HG03439 (cell line): ENCODE measurements around the gene NATD1.

ENCODE experiments used
- ATAC-seq: cut with Tn5 transposase; IDR thresholded peaks from one replicate; pipeline ENCODE4 v1.9.1; 2021; ENCODE audit warnings: mild to moderate bottlenecking, moderate library complexity; ENCODE audit not compliant: unreplicated experiment

Gene NATD1, protein sequence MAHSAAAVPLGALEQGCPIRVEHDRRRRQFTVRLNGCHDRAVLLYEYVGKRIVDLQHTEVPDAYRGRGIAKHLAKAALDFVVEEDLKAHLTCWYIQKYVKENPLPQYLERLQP

DNA sequence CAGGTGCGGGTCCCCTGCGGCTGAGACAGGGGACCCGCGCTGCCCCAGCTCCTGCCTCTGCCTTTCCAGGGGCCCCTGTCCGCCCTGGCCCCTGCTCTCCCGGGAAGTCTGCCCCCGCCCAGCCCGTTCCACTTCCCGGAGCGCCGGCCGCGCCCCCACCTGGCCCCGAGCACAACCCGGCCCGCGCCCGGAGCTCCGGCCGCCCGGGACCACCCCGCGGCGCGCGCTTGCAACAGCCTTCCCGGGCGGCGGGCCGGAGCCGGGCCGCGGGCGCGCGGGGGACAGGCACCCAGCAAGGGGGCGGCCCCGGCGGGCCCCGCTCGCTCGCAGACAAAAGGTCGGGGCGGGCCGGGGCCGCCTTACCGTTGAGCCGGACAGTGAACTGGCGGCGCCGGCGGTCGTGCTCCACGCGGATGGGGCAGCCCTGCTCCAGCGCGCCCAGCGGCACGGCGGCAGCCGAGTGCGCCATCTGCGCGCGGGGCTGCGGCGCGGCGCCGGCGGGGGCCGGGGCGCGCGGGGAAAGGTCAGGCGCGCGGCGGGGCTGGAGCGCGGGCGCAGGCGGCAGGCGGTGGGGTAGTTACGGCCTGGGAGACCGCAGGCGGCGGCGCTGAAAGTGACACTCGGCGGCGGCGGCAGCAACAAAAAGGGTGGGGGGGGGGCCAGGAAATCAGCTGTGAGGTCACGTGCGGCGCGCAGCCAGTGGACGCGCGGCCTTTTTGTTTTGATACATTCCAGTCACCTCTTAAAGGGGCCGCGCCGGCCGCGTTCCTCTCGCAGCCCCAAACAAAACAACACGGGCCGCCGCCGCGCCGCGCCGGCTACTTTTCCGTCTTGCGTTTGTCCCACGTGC, at the start of gene NATD1:
Gene NATD1, minus strand, starts transcription at position 615 of the 850 bp plus-strand sequence. Its CDS starts 146 bp downstream, at position 469.
- ATAC-seq: peak; percentile 76

DNA sequence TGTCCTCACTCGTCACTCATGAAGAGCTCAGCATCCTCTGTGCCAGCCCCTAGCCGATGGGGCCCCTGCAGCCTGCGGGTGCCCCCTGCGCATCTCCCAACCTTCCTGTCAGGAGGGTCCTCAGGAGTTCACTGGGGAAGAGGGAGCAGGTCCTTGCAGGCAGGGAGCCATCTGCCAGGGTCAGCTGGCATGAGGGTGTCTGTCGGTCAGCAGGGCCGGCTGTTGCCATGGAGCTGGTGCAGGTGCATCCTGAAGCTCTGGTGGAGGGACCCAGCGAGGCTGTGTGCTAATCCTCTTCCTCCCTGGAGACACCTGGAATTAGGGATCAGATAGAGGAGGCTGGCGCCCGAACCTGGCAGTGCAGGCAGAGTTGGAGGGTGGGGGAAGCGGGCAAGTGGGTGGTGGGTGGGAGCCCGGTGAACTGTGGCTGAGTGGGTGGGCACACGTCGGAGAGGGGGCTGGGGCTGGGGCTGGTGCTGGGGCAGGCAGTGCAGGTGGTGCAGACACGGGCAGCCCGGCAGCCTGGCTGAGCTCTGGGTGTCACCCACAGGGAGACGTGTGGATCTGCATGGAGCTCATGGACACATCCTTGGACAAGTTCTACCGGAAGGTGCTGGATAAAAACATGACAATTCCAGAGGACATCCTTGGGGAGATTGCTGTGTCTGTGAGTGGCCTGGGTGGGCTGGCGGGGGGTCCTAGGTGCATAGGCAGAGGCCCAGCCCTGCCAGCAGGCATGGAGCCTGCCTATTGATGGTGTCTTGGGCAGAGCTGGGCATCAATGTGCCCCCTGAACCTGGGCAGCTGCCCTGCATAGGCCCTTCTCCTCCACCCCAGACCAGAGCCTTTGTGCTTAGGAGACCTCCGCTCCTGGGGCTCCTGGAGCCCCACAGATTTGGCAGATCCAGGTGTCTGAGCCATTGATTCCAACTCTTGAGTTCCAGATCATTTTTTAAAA, 48.7 kb upstream of the NATD1 start:
- no peak for ATAC-seq

DNA sequence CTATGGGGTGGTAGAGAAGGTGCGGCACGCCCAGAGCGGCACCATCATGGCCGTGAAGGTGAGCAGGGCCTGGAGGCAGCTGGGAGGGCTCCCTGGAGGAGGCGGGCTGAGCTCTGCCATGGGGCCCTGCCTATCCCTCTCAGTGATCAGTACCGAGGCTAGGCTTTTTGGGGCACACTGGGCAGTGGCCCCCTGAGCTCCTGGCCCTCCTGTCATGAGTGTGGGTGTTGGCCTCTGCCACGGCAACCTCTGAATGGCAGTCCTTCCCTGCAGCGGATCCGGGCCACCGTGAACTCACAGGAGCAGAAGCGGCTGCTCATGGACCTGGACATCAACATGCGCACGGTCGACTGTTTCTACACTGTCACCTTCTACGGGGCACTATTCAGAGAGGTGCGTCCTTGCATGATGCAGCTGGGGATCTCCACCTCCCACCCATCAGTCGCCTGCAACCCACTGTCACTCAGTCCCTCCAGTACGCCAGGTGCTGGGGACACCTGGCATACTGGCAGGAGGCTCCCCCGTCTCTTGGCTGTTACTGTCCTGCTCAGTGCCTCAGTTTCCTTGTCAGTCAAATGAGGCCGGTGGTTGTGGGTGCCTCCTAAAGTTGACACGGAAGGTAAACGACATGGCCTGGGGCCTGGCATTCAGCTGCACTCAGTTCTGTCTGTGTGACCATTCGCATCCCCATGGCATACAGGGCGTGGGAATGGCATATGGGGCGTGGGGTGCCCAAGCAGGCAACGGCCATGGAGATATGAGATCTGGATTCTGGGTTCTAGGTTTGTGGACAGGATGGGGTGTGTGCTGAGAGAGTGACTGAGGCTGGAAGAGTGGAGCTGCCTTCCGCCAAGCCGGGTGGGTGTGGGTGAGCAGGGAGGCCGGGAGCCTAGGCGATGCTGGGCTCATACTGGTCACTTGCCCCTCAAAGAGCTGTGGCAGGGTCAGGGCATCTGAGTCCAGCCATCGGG, 47.7 kb upstream of the NATD1 start:
- ATAC-seq: no peak

DNA sequence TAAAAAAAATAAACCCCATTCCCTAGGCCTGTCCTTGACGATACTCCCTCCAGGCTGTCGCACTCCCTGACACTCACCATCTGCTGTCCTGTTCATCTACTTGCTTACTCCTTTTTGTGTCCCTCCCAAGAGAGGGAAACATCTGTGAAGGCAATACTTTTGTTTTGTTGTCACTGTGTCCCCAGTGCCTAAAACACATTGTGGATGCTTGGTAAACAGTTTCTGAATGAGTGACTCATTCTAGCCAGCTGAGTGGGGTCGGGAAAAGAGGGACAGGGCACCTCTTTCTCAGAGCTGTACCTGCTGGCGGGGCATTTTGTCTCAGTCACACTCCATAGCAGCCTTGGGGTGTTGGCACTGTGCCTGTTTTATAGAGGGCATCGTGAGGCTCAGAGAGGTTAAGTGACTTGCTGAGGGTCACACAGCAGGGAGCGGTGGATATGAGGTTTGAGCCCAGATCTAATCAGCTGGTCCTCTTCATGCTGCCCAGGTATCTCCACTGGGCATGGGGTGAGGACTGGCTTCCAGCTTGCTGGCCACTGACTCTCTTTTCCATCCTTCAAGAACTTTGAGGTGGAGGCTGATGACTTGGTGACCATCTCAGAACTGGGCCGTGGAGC, 46.9 kb upstream of the NATD1 start:
- no peak for ATAC-seq

DNA sequence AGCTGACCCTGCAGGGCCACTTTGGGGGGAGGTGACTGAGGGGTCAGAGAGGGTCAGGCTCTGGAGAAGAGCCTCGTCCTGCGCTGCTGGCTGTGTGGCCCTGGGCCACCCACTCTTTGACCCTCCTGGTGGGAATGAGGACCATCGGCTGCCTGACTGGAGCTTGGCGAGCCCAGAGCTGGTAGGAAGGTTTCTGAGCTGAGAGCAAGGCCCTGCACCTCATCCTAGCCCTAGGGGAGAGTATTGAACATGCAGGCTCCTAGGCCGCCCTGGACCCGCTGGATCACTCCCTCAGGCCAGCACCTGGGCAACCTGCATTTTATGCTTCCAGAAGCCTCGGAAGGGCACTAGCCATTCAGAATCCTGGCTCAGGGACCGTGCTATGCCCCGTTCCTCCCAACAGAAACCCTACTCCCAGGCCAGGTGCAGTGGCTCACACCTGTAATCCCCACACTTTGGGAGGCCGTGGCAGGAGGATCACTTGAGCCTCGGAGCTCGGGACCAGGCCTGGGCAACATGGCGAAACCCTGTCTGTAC, 45.8 kb upstream of the NATD1 start:
- ATAC-seq: no peak

DNA sequence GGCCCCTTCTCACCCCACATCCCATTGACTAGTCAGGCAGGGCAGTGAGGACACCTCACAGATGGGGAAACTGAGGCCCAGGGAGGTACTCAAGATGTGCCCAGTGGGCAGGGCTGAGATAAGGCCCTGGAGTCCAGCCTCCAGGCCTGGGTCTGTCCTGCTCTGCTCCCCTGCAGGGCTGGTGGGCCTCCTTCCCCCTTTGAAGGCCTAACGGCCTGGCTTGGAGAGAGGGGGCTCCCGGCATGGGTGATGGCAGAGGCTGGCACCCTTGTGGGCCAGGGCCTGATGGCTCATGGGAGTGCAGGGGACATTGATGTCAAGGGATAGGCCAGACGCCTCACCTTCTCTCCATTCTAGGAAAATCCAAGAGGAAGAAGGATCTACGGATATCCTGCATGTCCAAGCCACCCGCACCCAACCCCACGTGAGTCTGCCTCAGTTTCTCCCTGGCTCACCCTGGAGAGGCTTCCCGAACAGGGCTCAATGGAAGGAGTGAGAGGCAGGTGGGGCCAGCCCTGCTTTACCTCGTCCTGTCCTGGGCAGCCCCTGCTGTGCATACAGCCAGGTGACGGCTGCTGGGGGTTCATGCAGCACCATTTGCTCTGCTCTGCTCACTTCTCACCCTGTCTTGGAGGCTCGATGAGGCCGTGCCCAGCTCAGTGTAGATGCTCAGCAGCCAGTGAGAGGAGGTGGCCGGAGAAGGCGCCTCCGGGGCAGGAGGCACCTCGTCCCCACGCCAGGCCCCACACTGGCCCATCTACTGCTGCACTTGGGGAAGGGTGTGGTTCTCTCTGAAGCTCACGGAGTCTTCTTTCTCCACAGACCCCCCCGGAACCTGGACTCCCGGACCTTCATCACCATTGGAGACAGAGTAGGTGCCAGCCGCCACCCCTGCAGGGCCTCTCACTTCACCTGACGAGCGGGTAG, 45.1 kb upstream of the NATD1 start:
- ATAC-seq: no peak

DNA sequence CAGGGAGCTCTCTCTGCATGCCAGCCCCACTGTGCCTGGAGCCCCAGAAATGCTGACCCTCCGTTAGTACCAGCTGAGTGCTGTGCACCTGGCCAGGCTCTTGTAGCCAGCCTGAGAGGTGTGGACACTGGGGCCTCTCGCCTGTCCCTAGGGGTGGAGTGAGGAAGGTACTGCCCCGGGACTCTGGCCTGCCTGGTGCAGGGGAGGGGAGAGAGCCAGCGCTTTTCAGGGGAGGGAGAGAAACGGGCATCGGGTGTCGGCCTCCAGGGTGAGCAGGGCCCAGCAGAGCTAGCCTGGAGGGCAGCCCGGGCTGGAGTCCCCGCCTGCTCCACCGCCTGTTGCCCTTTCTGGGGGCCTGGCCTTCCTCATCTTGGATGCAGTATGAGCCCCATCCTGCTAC, 44.4 kb upstream of the NATD1 start:
- ATAC-seq: no peak

DNA sequence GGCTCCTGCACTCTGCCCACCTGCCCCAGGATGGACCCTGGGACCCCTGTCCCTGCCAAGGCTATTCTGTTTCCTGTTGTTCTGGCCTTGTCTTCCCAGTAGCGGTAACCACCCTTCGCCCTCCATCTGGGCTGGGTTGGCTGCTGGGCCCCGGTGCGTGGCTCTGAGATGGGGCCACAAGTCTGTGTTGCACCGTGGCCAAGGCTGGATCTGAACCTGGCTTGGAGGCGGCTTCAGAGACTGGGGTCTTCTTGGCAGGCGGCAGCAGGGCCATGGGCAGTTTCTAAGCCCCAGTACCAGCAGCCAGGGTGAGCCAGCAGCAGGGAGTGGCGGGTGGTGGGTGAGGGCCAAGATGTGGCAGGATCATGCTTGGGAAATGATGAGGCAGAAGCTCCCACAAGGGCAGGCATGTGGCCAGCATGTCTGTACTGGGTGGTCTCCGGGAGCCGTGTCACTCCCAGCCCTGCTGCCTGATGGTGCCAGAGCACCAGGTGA, 43.9 kb upstream of the NATD1 start:
- no peak for ATAC-seq

DNA sequence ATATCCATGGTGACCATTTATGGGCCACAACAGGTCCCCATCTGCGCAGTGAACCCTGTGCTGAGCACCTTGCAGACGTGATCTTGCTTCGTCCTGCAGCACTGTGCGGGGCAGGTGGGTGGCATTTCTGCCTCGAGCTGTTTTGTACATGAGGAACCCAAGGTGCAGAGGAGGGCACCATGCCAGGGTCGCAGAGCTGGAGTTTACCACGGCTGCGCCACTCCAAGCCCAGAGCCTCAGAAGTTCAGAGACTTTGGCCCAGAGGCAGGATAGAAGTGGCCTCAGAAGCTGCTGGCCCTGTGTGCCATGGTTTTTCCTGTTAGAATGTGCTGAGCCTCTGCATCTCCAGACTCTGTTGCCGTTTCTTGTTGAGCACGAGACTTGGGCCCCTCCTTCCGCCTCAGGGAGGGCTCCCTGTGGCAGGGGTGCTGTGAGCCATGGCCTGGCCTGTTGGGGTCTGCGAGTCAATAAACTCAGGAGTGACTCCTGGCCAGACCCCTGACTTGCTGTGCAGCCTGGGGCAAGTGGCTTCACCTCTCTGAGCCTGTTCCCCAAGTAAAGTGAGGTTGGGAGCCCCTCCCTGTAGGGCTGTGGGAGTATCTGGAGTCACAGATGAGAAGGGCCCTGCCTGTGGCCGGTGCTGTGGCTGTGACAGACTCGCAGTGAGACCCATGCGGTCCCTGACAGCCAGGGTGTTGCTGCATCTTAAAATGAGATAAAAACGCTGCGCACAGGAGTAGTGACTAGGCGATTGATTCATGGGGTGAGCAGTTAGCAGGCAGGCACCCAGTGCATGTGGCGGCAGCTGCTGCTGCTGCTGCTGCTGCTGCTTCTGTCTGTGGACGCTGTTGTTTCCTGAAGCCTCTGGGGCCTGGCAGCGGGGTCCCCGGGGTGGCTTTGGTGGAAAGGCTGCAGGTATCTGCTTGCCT, 43.2 kb upstream of the NATD1 start:
- no peak for ATAC-seq

DNA sequence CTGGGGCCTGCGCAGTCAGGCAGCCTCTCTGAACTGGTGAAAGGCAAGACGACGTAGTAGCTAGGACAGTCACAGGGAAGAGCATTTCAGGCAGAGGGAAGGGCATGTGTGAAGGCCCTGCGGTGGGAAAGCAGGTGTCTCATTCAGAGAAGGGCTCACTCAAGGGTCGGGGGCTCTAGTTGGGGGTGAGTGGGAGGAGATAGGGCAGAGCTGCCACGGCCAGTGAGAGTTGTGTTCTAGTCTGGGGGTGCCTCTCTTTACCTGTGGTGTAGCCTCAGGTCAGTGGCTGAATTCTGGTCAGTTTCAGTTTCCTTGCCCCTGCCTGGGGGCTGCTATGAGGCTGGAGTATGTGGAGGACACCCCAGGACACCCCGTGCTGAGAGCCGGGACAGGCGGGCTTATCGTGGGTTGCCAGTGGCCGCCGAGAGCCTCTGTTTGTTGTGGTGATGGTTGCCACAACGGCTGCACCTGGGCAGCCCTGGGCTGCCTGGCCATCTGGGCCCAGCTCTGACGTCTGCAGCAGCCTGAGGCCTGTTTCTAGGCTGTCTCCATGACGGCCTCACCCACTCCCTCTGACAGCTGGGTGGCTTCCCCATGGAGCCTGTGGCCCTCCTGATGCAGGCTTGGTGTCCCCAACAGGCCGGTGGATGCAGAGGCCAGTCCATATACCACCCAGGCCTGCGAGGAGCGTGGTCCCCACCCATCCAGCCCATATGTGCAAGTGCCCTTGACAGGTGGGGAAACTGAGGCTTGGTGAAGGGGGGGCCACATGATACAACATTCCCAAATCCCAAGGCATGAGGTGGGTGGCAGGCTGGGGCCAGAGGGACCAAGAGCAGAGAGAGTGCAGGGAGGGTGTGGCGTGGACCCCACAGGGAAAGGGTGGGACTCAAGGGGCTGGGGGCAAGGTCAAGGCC, 42.1 kb upstream of the NATD1 start:
- no peak for ATAC-seq

DNA sequence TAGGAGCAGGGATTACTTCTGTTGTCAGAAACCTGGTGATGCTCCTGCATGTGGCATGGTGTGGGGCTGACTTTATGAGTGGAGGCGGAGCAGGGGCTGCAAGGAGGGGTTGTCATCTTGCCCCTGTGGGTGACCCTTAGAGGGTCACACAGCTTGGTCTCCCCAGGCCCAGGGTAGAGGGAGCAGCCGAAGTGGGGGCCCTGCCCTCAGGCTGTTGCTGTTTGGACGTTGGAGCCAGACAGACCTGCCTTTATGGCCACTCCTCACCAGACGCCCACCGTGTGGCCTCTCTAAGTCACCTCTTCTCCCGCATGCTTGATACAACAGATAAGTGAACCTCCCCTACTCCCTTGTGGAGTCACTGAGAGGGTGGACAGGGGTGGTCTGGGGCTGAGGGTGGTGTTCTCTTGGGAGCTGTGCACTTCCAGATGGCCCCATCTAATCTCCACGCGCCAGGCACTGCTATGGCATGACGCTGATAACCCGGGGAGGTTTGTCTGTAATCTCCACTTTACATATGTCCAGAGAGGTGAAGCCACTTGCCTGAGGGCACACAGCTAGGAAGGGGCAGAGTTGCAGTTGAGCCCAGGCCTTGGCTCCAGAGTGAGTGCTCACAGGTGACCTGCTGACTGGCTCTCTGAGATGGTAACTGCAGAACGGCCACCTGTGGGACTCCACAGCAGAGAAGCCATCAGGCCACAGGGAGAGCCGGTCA, 41.3 kb upstream of the NATD1 start:
- no peak for ATAC-seq

DNA sequence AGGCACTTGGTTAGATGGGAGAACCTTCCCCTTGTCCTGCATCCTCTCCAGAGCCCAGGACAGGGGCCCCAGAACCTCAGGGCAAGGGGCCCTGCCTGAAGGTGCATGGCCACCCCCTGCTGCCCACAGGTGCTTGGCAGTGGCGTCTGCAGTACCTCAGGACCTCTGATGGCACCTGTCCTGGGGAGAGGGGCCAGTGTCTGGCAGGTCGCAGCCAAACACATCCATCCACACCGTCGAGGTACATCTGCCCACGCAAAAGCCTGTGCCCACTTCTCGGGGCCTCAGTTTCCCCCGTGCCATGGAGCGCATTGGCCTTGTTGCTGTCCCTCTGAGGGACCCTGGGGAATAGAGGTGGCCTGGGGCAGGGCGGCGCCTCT, 40.6 kb upstream of the NATD1 start:
- ATAC-seq: no peak

DNA sequence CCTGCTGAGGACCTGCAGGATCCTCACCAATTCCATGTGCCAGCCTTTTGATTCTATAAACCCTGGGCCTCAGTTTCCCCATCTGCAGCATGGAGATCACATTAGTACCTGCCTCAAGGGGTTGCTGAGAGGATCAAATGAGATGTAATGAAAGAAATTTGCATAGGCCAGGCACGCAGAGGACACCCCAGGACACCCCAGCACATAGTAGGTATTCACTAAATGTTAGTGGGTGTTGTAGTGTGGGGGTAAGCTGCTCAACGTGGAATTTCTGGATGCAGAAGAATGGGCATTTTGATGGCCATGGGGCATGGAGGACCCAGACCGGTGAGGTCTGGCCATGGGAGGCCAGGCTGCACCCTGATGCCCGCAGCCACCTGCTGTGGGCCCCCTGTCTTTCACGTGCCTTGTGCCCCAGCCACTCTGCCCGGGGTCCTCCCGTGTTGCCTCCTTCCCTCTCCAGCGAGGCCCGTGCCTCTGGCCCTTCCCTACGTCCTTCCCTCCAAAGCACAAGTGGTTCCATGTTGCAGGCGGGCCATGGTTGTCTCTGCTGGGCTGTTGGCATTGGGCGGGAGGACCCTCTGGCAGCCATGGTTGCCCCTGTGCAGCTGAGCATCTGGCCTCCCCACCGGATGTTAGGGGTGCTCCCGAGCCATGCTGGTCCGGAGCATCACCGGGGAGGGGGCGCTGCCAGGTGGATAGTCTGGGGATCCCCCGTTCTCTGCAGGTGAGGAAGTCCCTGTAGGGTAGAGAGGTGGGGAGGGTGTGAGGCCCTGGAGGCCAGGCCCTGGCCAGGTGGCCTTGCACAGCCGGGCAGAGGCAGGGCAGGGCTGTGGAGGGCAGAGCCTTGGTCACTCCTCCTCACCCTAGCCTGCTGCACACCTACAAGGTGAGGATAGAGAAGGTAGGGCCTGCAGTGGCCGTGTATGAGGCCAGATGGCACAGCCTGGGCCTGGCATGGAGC, 39.9 kb upstream of the NATD1 start:
- ATAC-seq: no peak

DNA sequence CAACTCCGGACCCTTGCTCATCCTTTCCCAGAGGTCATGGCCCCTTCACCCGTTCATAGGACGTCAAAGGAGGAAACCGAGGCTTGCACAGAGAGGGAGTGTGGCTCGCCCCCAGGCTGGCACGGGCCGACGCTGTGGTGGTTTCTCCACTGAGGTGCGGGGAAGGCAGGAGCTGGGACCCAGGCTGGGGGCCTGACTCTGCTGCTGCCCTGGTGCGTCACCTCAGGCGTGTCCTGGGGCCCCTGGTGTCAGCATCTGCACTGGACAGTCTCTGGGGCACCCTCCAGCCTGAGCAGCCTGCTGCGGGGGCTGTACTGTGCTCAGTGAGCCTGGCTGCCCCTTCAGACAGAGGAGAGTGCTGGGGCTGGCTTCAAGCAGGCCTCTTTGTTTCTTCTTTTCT, 38.7 kb upstream of the NATD1 start:
- ATAC-seq: no peak

DNA sequence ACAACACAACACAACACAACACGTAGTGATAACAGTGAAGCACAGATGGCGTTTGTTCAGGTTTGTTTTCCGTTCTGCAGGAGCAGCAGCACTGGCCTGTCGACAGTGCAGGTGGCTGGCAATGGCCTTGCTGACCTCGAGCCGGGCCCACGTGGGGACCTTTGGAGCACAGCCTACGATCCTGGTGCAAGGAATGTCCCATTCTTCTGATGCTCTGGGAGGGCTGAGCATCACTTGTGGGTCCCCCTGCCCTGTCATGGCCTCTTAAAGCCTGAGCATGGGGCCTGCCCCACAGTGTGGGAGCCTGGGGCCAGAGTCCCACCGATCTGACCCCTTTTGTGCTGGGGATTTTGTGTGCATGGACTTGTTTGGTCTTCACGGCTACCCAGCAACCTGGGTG, 38.1 kb upstream of the NATD1 start:
- no peak for ATAC-seq
